Caco-2 (cell line): ENCODE measurements around the gene GARIN5A. TPM values are rescaled to one million over a fixed set of nuclear protein-coding genes. Genes with fewer than 3 reads are reported as not detected.
A peak's percentile ranks its signal among the peaks of the same experiment; 100 is the strongest.

ENCODE experiments used
- BruUV-seq: library from RNA; stranded (reverse); fragments of 400-500 nt; replicated peaks from 2 replicates; lab custom pipeline; 2021; lab: Mats Ljungman, UMichigan
- CTCF ChIA-PET: fragments of 300-600 bp; sonication (Branson Sonifier 250); formaldehyde crosslinking; loops from one replicate; lab custom pipeline; 2022; ENCODE audit warnings: antibody characterized with exemption; lab: Charles Lee
- POLR2A ChIA-PET: fragments of 300-600 bp; sonication (Branson Sonifier 250); formaldehyde crosslinking; loops from one replicate; lab custom pipeline; 2022; ENCODE audit warnings: antibody characterized with exemption; lab: Charles Lee
- DNase-seq, 2 experiments: peaks; one replicate each; pipeline versions ENCODE4 v3.0.0 to v3.0.0-alpha.2; 2020 to 2022
- H3K27me3 ChIP-seq: replicated peaks from 2 replicates; pipeline ENCODE4 v1.6.0; 2011; ENCODE audit warnings: low read length; ENCODE audit not compliant: control insufficient read depth, insufficient read depth
- H3K36me3 ChIP-seq: 2 replicates; pipeline ENCODE4 v1.5.1; 2011; ENCODE audit warnings: low read length; ENCODE audit not compliant: control insufficient read depth, insufficient read depth
- H3K4me1 ChIP-seq: fragments of 250-450 bp; sonication (Bioruptor Pico); 2 replicates; pipeline ENCODE4 v1.5.1; 2020; ENCODE audit warnings: mild to moderate bottlenecking
- H3K4me3 ChIP-seq: 2 replicates; pipeline ENCODE4 v1.5.1; 2011; ENCODE audit warnings: low read depth, mild to moderate bottlenecking, control low read depth, low read length
- H3K9me3 ChIP-seq: fragments of 250-450 bp; sonication (Bioruptor Pico); 2 replicates; pipeline ENCODE4 v1.5.1; 2020; ENCODE audit warnings: mild to moderate bottlenecking, moderate library complexity
- H3K27ac Mint-ChIP-seq: one replicate; pipeline ENCODE4 v1.8.0; 2022; ENCODE audit warnings: mixed read lengths; ENCODE audit not compliant: unreplicated experiment
- H3K27me3 Mint-ChIP-seq: one replicate; pipeline ENCODE4 v1.8.0; 2022; ENCODE audit warnings: mixed read lengths; ENCODE audit not compliant: insufficient read depth, unreplicated experiment
- H3K36me3 Mint-ChIP-seq: one replicate; pipeline ENCODE4 v1.8.0; 2022; ENCODE audit warnings: mild to moderate bottlenecking, mixed read lengths; ENCODE audit not compliant: insufficient read depth, unreplicated experiment
- H3K4me1 Mint-ChIP-seq: one replicate; pipeline ENCODE4 v1.8.0; 2022; ENCODE audit warnings: low read depth, mixed read lengths; ENCODE audit not compliant: unreplicated experiment
- H3K4me3 Mint-ChIP-seq: one replicate; pipeline ENCODE4 v1.8.0; 2022; ENCODE audit warnings: mild to moderate bottlenecking, moderate library complexity, mixed read lengths; ENCODE audit not compliant: unreplicated experiment
- H3K9me3 Mint-ChIP-seq: one replicate; pipeline ENCODE4 v1.8.0; 2022; ENCODE audit warnings: mixed read lengths; ENCODE audit not compliant: unreplicated experiment
- CTCF ChIP-seq, 2 experiments: fragments of 200-600 bp in 1 of 2; IDR thresholded peaks; 1 replicate in 1 of 2; 2 replicates in 1 of 2; pipeline versions ENCODE4 v1.5.1 to v1.8.0; 2011 to 2022; ENCODE audit warnings: antibody characterized with exemption in 1 of 2, control low read depth in 1 of 2, inconsistent platforms in 1 of 2, low read depth in 1 of 2, low read length in 1 of 2, mild to moderate bottlenecking in 1 of 2, moderate library complexity in 1 of 2; ENCODE audit not compliant: insufficient read depth in 1 of 2, severe bottlenecking in 1 of 2, unreplicated experiment in 1 of 2
- intact Hi-C: fragments of 100-400 bp; cut with micrococcal nuclease; formaldehyde crosslinking; loops from one replicate; pipeline ENCODE4 v1.10.0; 2022; ENCODE audit not compliant: unreplicated experiment
- total RNA-seq: library from RNA; stranded (reverse); gene quantifications from 2 replicates; pipeline ENCODE4 v1.2.3, GENCODE V29; 2022

Gene GARIN5A
- total RNA-seq, 1 experiment from 2014 or later = 1.4 TPM

DNA sequence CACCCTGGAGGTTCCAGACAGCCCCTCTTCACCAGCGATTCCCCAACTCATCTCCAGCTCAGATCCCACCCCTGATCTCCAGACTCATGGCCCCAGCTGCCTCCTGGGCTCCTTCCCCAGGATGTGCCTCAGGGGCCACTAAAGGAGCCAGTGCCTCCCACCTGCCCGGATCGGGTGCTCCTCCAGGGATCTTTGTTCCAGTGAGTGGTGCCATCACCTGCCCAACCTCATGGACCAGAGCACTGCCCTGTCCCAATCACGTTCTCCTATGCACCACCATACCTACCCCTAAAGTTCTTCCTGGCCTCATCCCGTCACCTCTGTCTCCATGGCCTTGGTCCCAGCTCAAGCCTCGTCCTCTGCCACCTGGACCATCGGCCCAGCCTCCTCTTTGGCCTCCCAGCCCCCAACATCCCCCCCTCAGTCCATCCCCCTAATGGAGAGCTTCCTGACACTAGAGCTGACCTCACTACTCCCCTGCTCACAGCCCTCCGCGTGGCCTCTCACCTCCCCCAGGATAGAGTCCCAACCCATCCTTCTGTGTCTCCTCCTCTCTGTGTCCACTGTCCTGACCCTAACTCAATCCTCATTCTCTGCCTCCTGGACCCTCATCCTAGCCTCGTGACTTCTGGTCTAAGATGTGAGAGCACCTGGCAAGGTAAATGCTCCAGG, 8.8 kb upstream of the GARIN5A start:
- Mint-ChIP-seq H3K9me3 (no peaks in the 10 kb centered on the region), H3K27me3 (peaks cover 10% of the 10 kb centered on the region), H3K27ac (no peak overlapping the region), H3K4me3 (no peak overlapping the region), H3K4me1 (no peaks in the 10 kb centered on the region), H3K36me3 (peaks cover 19% of the 10 kb centered on the region)
- Histone ChIP-seq H3K27me3 (no peaks in the 10 kb centered on the region), H3K9me3 (peaks cover 13% of the 10 kb centered on the region), H3K4me1 (no peaks in the 10 kb centered on the region), H3K4me3 (no peak overlapping the region), H3K36me3 (no peaks in the 10 kb centered on the region)
- no TSS peak for BruUV-seq
- no peak for DNase-seq
- CTCF ChIA-PET = interaction anchor here (0.6 to 0.7 kb wide), 2 partner anchors 316 to 615 kb away, joined by 3 to 4 read pairs; no protein-coding TSS in a partner anchor
- POLR2A ChIA-PET = no interaction called here
- intact Hi-C loops = no loop called here
- no peak for TF ChIP-seq CTCF (IDR thresholded peaks at IDR 0.05; ENCODE audit: insufficient read depth in 1 of 2, low read depth in 1 of 2, low read length in 1 of 2, severe bottlenecking in 1 of 2, unreplicated experiment in 1 of 2)

DNA sequence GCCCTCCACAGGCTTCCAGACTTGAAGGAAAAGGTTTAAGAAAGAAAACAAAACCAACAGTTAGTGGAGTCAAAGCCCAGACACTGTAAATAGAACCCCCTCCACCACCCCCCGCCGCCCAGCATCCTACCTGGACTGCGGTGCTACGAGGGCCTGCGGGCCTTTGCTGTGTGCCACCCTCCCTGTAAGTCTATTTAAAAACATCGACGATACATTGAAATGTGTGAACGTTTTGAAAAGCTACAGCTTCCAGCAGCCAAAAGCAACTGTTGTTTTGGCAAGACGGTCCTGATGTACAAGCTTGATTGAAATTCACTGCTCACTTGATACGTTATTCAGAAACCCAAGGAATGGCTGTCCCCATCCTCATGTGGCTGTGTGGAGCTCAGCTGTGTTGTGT, 6.3 kb upstream of the GARIN5A start:
- BruUV-seq = TSS peak; percentile 62
- Mint-ChIP-seq H3K27ac (no peak overlapping the region), H3K4me3 (no peak overlapping the region), H3K9me3 (no peaks in the 10 kb centered on the region), H3K27me3 (peaks cover 4% of the 10 kb centered on the region), H3K36me3 (peaks cover 18% of the 10 kb centered on the region), H3K4me1 (no peaks in the 10 kb centered on the region)
- intact Hi-C loops = no loop called here
- DNase-seq = no peak
- POLR2A ChIA-PET = no interaction called here
- Histone ChIP-seq H3K9me3 (peaks cover 13% of the 10 kb centered on the region), H3K27me3 (no peaks in the 10 kb centered on the region), H3K4me3 (no peak overlapping the region), H3K36me3 (no peaks in the 10 kb centered on the region), H3K4me1 (no peaks in the 10 kb centered on the region)
- CTCF ChIA-PET = no interaction called here
- TF ChIP-seq CTCF (IDR thresholded peaks at IDR 0.05; ENCODE audit: insufficient read depth in 1 of 2, low read depth in 1 of 2, low read length in 1 of 2, severe bottlenecking in 1 of 2, unreplicated experiment in 1 of 2) = no peak

DNA sequence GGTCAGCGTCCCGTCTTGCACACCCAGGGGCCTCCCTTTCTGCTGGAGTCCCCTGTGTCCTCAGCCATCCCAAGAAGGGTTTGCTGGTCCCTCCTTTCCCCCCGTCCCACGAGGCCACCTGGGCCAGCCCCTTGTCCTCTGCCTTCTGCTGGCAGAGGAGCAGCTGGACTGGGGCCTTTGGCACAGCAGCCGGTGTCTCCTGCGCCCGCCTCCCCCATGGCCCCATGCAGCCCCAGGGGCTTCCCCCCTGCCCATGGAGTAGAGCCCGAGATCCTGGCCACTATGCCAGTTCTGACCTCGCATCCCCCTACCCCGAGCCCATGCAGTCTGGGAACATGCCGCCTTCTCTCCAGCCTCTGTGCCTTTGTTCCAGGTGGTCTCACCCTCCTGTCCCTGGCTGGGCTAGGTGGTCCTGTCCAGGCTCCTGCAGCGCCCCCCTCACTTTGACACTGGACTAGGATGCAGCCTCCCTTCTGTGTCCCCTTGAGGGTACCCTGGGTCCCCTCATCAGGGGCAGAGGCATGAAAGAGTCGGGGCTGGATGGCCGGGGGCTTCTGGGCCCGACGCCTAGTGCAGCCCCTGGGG, 5.7 kb upstream of the GARIN5A start:
- POLR2A ChIA-PET = no interaction called here
- no peak for TF ChIP-seq CTCF (IDR thresholded peaks at IDR 0.05; ENCODE audit: insufficient read depth in 1 of 2, low read depth in 1 of 2, low read length in 1 of 2, severe bottlenecking in 1 of 2, unreplicated experiment in 1 of 2)
- no peaks in the 10 kb centered on the region for H3K27me3 ChIP-seq
- intact Hi-C loops = no loop called here
- no peak for DNase-seq
- BruUV-seq = no TSS peak
- peaks cover 13% of the 10 kb centered on the region for H3K9me3 ChIP-seq
- peaks cover 18% of the 10 kb centered on the region for H3K36me3 Mint-ChIP-seq
- no peak overlapping the region for H3K27ac Mint-ChIP-seq
- CTCF ChIA-PET = no interaction called here
- no peaks in the 10 kb centered on the region for H3K27me3 Mint-ChIP-seq
- no peak overlapping the region for H3K4me3 ChIP-seq
- no peaks in the 10 kb centered on the region for H3K9me3 Mint-ChIP-seq
- no peak overlapping the region for H3K4me3 Mint-ChIP-seq
- H3K4me1 Mint-ChIP-seq = no peaks in the 10 kb centered on the region
- H3K4me1 ChIP-seq = no peaks in the 10 kb centered on the region
- H3K36me3 ChIP-seq = no peaks in the 10 kb centered on the region
